A549 (cell line): Measurements from ENCODE around the gene MGLL. TPM values are rescaled to one million over a fixed set of nuclear protein-coding genes. Genes with fewer than 3 reads are reported as not detected.

ENCODE experiments used
- ATAC-seq, 2 experiments: fragments of 200-7000 bp in 1 of 2; fragments of >200 bp in 1 of 2; cut with Nextera tagmentation in 1 of 2; cut with Tn5 transposase in 1 of 2; 3 replicates each; pipeline versions ENCODE4 v1.8.0 to v1.9.1; 2018 to 2020; ENCODE audit warnings: mild to moderate bottlenecking in 1 of 2, moderate library complexity in 1 of 2
- CTCF ChIA-PET: fragments of 300-600 bp; sonication (Branson Sonifier 250); formaldehyde crosslinking; extraction: SDS; loops from one replicate; lab custom pipeline; 2021; ENCODE audit warnings: antibody characterized with exemption, inconsistent platforms; lab: Yijun Ruan, JAX
- POLR2A ChIA-PET: fragments of 350-600 bp; formaldehyde crosslinking; extraction: SDS; loops from one replicate; lab custom pipeline; 2021; ENCODE audit warnings: antibody characterized with exemption, inconsistent platforms; lab: Yijun Ruan, JAX
- DNase-seq, 2 experiments: peaks; one replicate each; pipeline versions ENCODE4 v3.0.0 to v3.0.0-alpha.2; 2011 to 2016; ENCODE audit warnings: low read depth in 1 of 2, low spot score in 1 of 2
- FAIRE-seq: peaks from 2 replicates; lab custom pipeline; 2011; peaks lifted over from hg19 to GRCh38; lab: Jason Lieb, UNC
- H3K27ac ChIP-seq, 2 experiments: fragments of >200 bp; sonication (Bioruptor Twin); formaldehyde crosslinking; 3 replicates each; pipeline ENCODE4 v1.5.1; 2016 to 2017
- H3K4me1 ChIP-seq: fragments of >200 bp; sonication (Bioruptor Twin); formaldehyde crosslinking; 3 replicates; pipeline ENCODE4 v1.6.1; 2016
- H3K4me2 ChIP-seq: fragments of >200 bp; sonication (Bioruptor Twin); formaldehyde crosslinking; 3 replicates; pipeline ENCODE4 v1.6.1; 2016
- H3K4me3 ChIP-seq: fragments of >200 bp; sonication (Bioruptor Twin); formaldehyde crosslinking; 3 replicates; pipeline ENCODE4 v1.5.1; 2016
- H3K9me3 ChIP-seq: fragments of >200 bp; sonication (Bioruptor Twin); formaldehyde crosslinking; 3 replicates; pipeline ENCODE4 v1.6.1; 2016
- BCL3 ChIP-seq: fragments of >200 bp; sonication (Bioruptor Twin); formaldehyde crosslinking; IDR thresholded peaks from 3 replicates; pipeline ENCODE4 v1.6.1; 2016
- CTCF ChIP-seq: fragments of >200 bp; sonication (Bioruptor Twin); formaldehyde crosslinking; IDR thresholded peaks from 3 replicates; pipeline ENCODE4 v1.5.1; 2016
- E2F6 ChIP-seq: IDR thresholded peaks from 2 replicates; pipeline ENCODE4 v1.6.1; 2012; ENCODE audit warnings: low read depth, borderline replicate concordance
- FOSB ChIP-seq: fragments of 250-450 bp; sonication (Bioruptor Pico); IDR thresholded peaks from 2 replicates; pipeline ENCODE4 v1.5.0; 2020; ENCODE audit warnings: mild to moderate bottlenecking, moderate library complexity
- FOXS1 ChIP-seq: fragments of 250-450 bp; sonication (Bioruptor Pico); IDR thresholded peaks from 2 replicates; pipeline ENCODE4 v1.5.0; 2020; ENCODE audit warnings: mild to moderate bottlenecking, moderate library complexity
- GATA3 ChIP-seq: IDR thresholded peaks from 2 replicates; pipeline ENCODE4 v1.6.1; 2012; ENCODE audit warnings: borderline replicate concordance
- HMGXB4 ChIP-seq: fragments of 250-450 bp; sonication (Bioruptor Pico); IDR thresholded peaks from 2 replicates; pipeline ENCODE4 v1.5.0; 2021; ENCODE audit warnings: mild to moderate bottlenecking, moderate library complexity, borderline replicate concordance
- HOXA7 ChIP-seq: fragments of 250-450 bp; sonication (Bioruptor Pico); IDR thresholded peaks from 2 replicates; pipeline ENCODE4 v1.5.0; 2020; ENCODE audit warnings: mild to moderate bottlenecking, moderate library complexity
- KDM5A ChIP-seq: fragments of 200-600 bp; sonication (generic); IDR thresholded peaks from 2 replicates; pipeline ENCODE4 v1.6.1; 2016; ENCODE audit warnings: antibody characterized with exemption, mild to moderate bottlenecking
- MAX ChIP-seq: IDR thresholded peaks from 2 replicates; pipeline ENCODE4 v1.6.1; 2012
- NFE2L2 ChIP-seq: fragments of 150-350 bp; conservative IDR thresholded peaks from 2 replicates; pipeline ENCODE4 v1.6.1; 2014; ENCODE audit warnings: low read length
- PBX3 ChIP-seq: IDR thresholded peaks from 2 replicates; pipeline ENCODE4 v1.6.1; 2012
- POLR2A ChIP-seq: IDR thresholded peaks from 2 replicates; pipeline ENCODE4 v1.6.1; 2012; ENCODE audit warnings: mild to moderate bottlenecking, low read length
- RCOR1 ChIP-seq: fragments of 150-350 bp; IDR thresholded peaks from 2 replicates; pipeline ENCODE4 v1.6.1; 2014; ENCODE audit warnings: antibody characterized with exemption, low read length, low read depth
- SREBF2 ChIP-seq: fragments of 450-650 bp; IDR thresholded peaks from 2 replicates; pipeline ENCODE4 v1.6.1; 2014; ENCODE audit warnings: mild to moderate bottlenecking, moderate library complexity
- ZC3H11A ChIP-seq: fragments of 450-650 bp; IDR thresholded peaks from 2 replicates; pipeline ENCODE4 v1.6.1; 2014; ENCODE audit warnings: antibody characterized with exemption, mild to moderate bottlenecking
- ZNF302 ChIP-seq: fragments of 250-450 bp; sonication (Bioruptor Pico); IDR thresholded peaks from 2 replicates; pipeline ENCODE4 v1.9.0; 2021; ENCODE audit warnings: inconsistent platforms, mild to moderate bottlenecking, moderate library complexity
- WGBS: methylation state at CpG from one replicate; pipeline ENCODE4 v1.1.6; 2017; ENCODE audit errors: missing lambda C conversion rate; 5-methylcytosine and 5-hydroxymethylcytosine counted together
- polyA plus RNA-seq, 4 experiments: library from polyadenylated mRNA; depleted of rRNA in 3 of 4; stranded (reverse); fragments of >200 nt; fragmentation: RNase III in 1 of 4; extraction: RNeasy Plus Mini Kit Qiagen cat#74134 plus additional on column Dnase treatment in 1 of 4; gene quantifications; 2 replicates in 3 of 4; 3 replicates in 1 of 4; pipeline ENCODE4 v1.2.3, GENCODE V29; 2011 to 2017

MGLL gene
- polyA plus RNA-seq, 2 of the 4 experiments (the other 2 are of a cell fraction): 38.5 to 41.5 TPM

GRCh38 chr3:127762787-127763105 lies 59.6 kb downstream of the MGLL start:
- Histone ChIP-seq H3K4me2 (no peak overlapping the region), H3K27ac (no peak overlapping the region), H3K4me3 (no peak overlapping the region), H3K9me3 (no peaks in the 10 kb centered on the region), H3K4me1 (peaks cover 33% of the 10 kb centered on the region)
- TF ChIP-seq ZC3H11A: no peak
- no peak for TF ChIP-seq KDM5A
- no peak for TF ChIP-seq HOXA7 (CRISPR knock-in tag)
- TF ChIP-seq FOXS1 (CRISPR knock-in tag): no peak
- TF ChIP-seq RCOR1: no peak
- no peak for TF ChIP-seq HMGXB4 (CRISPR knock-in tag)
- no peak for TF ChIP-seq BCL3
- no peak for TF ChIP-seq SREBF2
- no peak for TF ChIP-seq GATA3
- TF ChIP-seq POLR2A: no peak
- TF ChIP-seq CTCF: no peak
- no peak for TF ChIP-seq MAX
- FAIRE-seq (no peak), DNase-seq (no peak), ATAC-seq (no peak)
- WGBS: no CpG with 5 or more reads among the region's 1 CpG
- CTCF ChIA-PET: interaction anchor here (0.8 to 1.9 kb wide), 3 partner anchors 10 to 111 kb away, joined by 3 to 6 read pairs (median 4); no protein-coding TSS in a partner anchor
- POLR2A ChIA-PET: no interaction called here

- no peak for ATAC-seq
- H3K4me1 ChIP-seq: peaks cover 29% of the 10 kb centered on the region
- TF ChIP-seq POLR2A (no peak), MAX (no peak), ZNF302 (CRISPR knock-in tag) (no peak), E2F6 (no peak), NFE2L2 (no peak), GATA3 (no peak), BCL3 (no peak), PBX3 (no peak), FOSB (CRISPR knock-in tag) (no peak)
- TF ChIP-seq, all 56 proteins: peak for 0
- FAIRE-seq: no peak
- no peak overlapping the region for H3K4me2 ChIP-seq
- WGBS: 87% methylated on average over 13 of the region's 15 CpGs
- no peak for DNase-seq
- ChIA-PET POLR2A (no interaction called here), CTCF (interaction anchor here (0.6 to 1.9 kb wide), 7 partner anchors 9 to 110 kb away, joined by 3 to 6 read pairs (median 4); partner anchors contain the start of gene MGLL)
- H3K4me3 ChIP-seq: no peak overlapping the region
- H3K9me3 ChIP-seq: no peaks in the 10 kb centered on the region
- peak overlapping the region in 1 of 2 experiments; percentile 46; a peak in 1 of 6 replicates for H3K27ac ChIP-seq
Observed at GRCh38 chr3:127762077-127762786, 60.1 kb downstream of the MGLL start.
